NT2/D1 (cell line): Measurements from ENCODE around the gene CNGA3.

Source experiments
- DNase-seq: peaks from one replicate; pipeline ENCODE4 v3.0.0-alpha.2; 2011; ENCODE audit warnings: low read depth, low spot score
- H3K27me3 ChIP-seq: 2 replicates; pipeline ENCODE4 v1.6.0; 2011; ENCODE audit warnings: mild to moderate bottlenecking; ENCODE audit not compliant: insufficient read length, insufficient read depth
- H3K36me3 ChIP-seq: 2 replicates; pipeline ENCODE4 v1.6.1; 2011; ENCODE audit warnings: mild to moderate bottlenecking, low read length, mixed read lengths; ENCODE audit not compliant: insufficient read depth, insufficient read length
- H3K4me1 ChIP-seq: 2 replicates; pipeline ENCODE4 v1.5.1; 2011; ENCODE audit not compliant: insufficient read depth, insufficient read length
- H3K4me3 ChIP-seq: 2 replicates; pipeline ENCODE4 v1.5.1; 2011; ENCODE audit warnings: low read depth; ENCODE audit not compliant: insufficient read length
- H3K9ac ChIP-seq: 2 replicates; pipeline ENCODE4 v1.6.0; 2011; ENCODE audit warnings: low read depth; ENCODE audit not compliant: insufficient read length
- H3K9me3 ChIP-seq: 2 replicates; pipeline ENCODE4 v1.5.1; 2011; ENCODE audit warnings: mild to moderate bottlenecking, low read length; ENCODE audit not compliant: insufficient read depth
- SUZ12 ChIP-seq: IDR thresholded peaks from 2 replicates; pipeline ENCODE4 v1.6.1; 2011; ENCODE audit not compliant: insufficient read length, insufficient read depth; ENCODE audit errors: extremely low read depth
- YY1 ChIP-seq: IDR thresholded peaks from 2 replicates; pipeline ENCODE4 v1.6.1; 2011; ENCODE audit not compliant: insufficient read length, insufficient read depth
- ZNF274 ChIP-seq: IDR thresholded peaks from 2 replicates; pipeline ENCODE4 v1.6.1; 2011; ENCODE audit warnings: mild to moderate bottlenecking, low read depth, low read length

CNGA3 gene

DNA sequence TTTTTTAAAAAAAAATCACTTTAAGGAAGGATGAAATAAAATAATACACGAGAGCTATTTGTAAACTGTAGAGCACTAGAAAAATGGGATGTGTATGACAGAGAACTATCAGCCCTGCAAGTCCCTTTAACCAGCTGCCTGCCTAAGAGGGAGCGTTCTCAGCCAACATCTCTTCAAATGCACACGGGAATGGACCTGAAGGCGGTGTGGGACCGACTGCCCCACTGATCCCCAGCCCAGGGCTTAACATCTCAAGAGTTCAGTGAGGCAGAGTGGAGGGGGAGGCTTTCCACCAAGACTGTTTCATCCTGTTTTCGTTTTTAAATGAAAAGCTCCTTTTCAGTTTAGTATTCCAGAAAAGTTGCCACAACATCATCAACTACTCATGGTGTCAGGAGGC is 100.6 kb downstream of the CNGA3 start:
- DNase-seq = no peak
- TF ChIP-seq ZNF274 (no peak), SUZ12 (no peak), YY1 (no peak)
- peaks cover 2% of the 10 kb centered on the region for H3K36me3 ChIP-seq
- peaks cover 9% of the 10 kb centered on the region for H3K4me1 ChIP-seq
- no peak overlapping the region for H3K4me3 ChIP-seq
- H3K9ac ChIP-seq = no peak overlapping the region
- H3K27me3 ChIP-seq = no peaks in the 10 kb centered on the region
- H3K9me3 ChIP-seq = no peaks in the 10 kb centered on the region
